ENCODE results near the gene NFYC.

Gene NFYC

DNA sequence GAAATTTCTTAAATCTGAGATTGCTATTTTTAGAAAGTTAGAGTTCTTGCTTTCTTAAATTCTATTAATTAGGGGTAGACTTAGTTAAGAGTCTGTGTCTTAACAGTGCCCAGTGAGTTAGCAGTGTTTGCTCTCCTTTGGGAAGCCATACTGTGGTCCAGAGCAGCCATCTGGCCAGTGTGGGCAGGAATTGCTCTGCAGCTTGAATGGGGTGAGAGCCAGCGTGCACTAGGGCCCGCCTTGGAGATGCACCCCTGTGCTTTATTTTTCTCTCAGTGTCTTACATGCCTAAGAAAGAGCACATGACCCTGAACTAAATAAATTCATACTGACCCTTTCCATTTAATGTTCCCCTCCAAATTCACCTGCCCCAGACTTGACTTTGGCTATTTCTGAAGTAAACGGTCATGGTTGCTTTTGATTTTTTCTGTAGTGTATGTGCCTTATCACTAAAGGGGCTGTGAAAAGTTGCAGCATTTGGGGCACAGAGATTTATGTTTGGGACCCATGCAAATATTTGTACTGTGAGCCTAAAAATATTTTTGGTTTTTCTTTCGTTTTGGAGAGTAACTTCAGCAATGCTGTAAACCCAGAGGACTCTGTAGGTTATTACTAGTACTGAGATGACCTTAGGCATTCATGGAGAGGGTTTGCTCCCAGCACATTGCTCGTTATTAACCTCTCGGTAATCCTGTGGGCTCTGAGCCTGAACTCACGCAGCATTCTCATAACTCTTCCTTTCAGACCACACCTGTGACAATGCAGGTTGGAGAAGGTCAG, 70.8 kb downstream of the NFYC start:
- no peak for DNase-seq

DNA sequence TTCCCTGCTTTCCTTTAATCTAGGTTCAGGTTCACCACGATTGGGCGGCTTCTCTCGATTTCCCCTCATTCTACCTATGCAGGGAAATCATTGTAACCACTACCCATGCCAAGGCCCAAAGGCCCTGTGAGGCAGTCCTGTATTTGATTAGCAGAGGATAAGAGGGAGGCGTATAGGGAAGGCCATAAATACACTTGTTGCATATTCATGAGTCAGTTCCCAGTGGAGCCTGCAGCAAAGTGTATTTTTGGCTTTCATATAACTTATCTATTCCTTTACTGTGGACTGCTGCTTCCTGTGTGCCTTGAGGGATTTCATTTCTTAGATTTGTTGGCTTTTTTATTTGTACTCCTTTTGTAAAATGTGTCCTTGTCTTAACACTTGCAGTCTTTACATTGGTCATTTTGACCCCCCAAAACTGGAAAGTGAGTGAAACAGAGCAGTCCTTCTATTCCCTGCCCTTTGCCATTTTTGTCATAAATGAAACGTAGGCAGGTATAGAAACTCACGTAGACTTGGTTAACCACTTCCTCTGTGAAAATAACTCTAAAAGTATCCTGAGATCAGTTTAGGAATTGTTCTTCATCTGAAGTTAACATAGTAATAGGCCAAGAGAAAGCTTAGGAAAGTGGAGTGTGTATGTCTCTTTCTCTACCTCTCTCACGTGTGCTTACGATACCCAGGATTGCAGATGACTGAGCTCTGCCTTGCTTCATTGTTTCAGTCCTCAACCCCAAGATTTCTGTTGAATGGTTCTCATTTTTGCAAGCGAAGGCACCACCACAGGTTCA, 72.4 kb downstream of the NFYC start:
- no peak for DNase-seq

DNA sequence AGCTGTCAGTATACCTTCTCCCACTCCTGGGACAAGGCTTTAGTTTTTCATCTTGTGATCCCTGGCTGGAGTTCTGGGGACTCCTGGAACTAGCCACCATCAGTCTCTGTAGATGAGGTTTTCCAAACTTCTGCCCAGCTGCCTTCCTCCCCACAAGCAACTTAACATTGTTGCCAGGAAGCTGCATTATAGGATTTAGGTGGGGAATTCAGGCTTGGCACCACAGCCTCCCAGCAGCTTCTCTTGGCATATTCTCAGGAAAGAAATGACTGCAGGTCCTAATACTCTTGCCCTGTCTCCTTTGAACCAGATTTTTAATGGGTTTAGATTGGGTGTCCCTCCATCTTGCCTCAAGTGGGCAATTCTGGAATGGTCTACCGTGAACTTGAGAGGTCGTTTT, 73.5 kb downstream of the NFYC start:
- no peak for DNase-seq

DNA sequence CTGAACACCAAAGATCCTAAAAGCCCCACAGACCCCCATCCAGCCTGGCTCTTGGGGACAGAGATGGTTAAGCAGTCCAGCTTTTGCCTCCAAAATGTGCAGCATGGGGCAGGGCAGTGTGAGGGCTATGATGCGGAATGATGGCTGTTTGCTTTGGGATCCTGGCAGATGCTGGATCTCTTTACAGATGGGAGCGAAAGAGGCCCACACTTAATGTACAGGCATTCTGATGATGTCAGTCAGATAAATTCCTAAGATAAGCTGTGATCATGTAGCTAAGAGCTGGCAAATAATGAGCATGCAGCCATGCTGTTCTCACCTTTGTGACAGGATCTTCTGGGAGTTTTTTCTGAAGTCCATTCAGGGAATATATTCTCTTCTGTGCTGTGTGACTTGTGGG, 74.5 kb downstream of the NFYC start:
- DNase-seq: no peak

DNA sequence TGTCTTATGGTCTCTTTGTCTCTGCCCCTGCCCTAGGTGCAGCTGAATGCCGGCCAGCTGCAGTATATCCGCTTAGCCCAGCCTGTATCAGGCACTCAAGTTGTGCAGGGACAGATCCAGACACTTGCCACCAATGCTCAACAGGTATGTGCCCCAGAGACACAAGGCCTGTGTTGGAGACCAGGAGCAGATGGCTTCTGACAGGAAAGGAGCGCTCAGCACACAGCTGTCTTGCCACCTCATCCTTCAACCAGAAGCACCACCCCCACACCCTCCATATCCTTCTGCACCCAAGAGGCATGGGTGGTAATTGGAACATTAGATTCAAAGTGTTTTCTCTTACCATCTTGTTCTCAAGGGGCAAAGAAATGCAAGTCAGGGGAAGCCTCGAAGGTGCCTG, 75.1 kb downstream of the NFYC start:
- no peak for DNase-seq

DNA sequence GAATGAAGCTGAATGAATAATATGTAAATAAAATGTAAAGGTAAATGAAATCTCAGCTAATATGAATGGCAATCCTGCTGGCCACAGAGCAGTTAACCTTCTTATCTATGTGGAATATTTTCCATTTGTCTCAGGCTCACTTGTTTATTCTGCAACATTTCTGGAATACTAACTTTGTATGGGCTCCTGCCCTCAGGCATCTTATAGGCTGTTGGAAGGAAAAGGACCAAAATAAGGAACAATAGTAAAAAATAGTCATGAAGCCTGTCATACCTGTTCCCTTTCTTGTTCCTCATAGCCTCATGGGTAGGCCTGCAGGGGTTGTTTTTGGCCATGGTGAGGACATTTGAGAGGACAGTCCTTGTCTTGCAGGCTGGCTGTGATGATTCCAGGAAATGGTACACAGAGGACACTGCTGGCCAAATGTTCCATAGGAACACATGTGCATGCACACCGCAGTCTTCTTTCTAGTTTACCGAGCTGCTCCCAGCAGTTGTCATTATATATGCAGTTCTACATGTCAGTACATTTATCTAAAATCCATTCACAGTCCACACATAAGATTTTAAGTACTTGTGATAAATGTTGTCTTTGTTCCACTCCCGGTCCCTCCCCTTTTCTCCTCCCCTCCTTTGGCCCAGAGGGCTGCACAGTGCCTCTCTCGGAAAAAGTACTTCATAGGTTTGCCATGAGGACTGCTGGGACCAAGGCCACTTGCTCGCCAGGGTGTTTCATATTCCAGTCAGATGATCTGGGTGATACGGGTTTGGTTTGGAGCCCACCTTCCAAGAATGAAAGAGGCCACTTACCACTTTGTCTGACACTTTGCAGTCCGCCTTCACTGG, 76.9 kb downstream of the NFYC start:
- DNase-seq: no peak

DNA sequence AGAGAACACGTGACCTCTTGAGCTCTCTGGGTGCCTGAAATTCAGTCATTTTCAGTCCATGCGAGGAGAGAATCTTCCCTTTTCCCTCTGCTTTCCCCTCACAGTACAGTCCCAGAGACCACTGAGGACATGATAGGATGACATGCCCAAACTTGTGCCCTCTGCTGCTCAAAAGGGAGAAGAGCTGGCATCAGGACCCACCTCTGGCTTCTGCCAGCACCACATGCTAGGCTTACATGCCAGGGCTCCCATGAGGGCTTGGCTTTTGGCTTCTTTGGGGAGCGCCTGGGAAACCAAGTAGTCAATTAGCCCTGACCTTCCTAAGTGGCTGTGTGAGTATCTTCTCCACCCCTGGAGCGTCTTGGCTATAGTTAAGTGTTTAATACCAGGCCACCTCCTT, 78.3 kb downstream of the NFYC start:
- DNase-seq: no peak

DNA sequence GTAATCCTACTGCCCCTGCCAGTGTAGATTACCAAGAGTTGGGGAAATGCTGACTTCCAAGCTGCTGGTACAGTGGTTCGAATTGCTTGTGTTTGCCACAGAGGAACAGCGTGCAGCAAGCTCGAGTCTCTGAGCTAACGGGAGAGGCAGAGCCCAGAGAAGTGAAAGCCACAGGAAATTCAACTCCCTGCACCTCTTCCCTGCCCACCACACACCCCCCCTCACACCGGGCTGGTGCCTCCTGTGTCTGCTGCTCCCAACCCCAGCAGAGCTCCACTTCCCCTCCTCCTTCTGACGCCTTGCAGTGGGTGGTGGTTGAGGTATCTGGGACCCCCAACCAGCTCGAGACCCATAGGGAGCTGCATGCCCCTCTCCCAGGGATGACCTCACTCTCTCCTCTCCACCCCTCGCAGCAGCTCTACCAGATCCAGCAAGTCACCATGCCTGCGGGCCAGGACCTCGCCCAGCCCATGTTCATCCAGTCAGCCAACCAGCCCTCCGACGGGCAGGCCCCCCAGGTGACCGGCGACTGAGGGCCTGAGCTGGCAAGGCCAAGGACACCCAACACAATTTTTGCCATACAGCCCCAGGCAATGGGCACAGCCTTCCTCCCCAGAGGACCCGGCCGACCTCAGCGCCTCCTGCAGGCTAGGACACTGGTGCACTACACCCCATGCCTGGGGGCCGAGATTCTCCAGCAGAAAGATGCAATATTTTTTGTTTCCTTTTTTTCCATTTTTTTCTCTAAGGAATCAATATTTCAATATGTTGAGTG, 79.0 kb downstream of the NFYC start:
- no peak for DNase-seq

DNA sequence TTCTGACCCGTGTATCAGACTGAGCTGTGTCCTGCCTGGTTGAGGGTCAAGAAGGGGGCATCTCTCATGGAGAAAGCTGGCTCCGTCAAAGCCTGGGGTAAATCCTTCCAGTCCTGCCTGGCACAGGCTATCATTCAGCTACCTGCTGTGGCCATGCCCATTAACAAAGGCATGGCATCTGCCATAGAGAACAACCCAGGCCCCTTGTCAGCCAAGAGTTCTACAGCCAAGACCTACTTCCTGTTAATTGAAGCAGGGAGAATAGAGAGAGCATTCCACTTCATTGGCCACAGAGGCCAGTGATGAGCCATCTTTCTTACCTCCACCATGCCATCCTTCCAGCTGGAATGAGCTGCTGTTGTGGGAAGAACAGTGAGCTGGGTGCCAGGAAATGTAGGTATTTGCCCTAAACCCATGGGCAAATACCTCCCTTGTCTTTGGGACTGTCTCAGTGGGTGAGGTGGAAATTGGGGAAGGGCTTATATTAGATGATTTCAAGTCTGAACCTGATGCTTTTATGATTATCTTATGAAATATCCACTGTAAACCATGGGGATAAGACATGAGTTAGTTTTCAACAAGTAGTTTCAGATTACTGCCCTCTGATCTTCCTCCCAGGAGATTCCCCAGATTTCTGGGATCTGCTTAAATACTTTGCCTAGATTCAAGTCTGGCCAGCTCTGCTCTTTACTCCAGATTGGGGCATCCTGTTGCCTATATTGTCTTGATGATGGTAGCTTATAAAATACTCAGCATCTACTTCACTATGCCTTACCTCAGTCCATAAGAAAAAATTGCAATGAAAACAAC, 80.8 kb downstream of the NFYC start:
- no peak for DNase-seq

DNA sequence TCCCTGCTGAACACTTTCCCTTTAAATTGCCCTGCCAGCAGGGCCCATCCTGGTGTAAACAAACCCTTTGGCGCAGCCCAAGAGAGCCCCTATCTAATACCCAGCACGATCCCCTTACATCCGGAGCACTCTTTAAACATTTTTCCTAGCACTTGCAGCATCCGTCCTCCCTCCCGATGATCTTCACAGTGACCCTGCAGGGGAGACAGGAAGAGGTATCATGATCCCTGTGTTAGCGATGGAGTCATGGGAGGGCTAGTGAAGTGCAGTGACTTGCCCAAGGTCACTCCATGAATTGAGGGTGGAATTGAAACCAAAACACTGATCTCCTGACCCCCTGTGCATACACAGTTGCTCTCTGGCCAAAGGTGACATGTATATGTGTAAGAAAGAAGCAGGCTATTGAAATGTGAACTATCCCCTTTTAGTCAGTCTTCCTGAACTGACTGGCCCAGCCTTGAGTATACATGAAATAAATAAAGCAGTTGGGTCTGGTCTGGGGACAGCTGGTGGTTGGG, 82.3 kb downstream of the NFYC start:
- DNase-seq: no peak

DNA sequence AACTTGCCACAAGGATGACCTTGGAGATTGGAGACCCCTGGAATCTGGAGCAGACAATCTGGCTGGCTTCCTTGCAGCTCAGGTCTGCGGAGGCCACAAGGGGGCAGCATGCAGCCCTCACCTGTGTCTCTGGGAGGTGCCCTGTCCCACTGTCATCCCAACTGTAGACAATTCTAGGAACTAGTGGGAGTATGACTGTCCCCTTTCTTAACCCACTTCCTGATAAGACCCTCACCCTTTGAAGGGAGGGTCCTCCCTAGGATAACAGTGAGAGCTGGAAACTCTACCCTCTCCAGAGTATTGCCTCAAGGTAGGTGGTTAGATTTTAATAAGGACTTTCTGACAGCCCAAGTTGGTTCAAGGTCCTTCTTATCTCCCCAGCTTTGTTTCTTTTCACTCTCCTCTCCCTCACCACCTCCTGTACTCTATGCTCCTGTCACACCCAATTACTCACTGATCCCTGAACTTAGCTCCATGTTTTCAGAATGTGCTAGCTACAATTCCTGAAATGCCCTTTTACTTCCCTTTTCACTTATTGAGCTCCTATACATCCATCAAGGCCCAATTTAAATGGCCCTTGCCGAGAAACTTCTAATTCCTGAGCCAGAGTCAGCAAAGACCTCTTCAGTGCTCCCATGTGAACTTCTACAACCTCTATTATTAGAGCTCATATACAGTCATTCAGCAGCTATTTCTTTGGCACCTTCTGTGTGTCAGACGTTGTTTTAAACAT, 82.9 kb downstream of the NFYC start:
- DNase-seq: no peak

DNA sequence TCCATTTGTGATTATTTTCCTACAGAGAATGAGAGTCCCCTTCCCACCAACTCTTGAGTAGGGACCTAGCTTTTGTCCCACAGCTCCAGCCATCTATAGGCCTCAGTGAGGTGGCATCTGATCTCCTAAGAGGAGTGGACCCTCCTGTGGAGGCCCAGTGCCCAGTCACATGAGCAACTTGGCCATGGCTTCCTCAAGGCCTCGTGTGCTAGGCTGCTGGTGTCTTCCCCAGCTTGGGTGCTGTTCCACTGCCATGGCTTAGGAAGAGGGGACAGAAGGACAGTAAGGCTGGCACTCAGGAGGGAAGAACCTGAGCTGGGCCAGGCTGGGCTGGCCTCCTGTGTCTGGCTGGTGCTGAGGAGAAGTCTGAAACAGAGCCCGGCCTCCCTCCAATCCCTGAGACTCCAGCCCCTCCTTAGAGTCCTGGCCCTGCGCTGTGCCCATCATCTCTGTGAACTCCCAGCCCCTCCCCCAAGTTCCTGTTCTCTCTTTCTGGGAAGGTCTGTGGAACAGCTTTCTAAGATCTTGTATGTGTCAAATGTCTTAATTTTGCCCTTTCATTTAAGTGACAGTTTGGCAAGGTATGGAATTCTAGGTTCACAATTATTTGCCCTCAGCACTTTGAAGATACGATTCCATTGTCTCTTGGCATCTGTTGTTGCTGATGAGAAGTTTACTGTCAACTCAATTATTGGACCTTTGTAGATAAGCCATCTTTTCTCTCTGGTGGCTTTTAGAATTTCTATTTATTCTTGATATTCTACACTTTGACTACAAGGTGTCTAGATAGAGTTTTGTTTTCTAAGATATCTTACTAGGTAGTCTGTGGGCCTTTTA, 85.0 kb downstream of the NFYC start:
- DNase-seq: no peak

DNA sequence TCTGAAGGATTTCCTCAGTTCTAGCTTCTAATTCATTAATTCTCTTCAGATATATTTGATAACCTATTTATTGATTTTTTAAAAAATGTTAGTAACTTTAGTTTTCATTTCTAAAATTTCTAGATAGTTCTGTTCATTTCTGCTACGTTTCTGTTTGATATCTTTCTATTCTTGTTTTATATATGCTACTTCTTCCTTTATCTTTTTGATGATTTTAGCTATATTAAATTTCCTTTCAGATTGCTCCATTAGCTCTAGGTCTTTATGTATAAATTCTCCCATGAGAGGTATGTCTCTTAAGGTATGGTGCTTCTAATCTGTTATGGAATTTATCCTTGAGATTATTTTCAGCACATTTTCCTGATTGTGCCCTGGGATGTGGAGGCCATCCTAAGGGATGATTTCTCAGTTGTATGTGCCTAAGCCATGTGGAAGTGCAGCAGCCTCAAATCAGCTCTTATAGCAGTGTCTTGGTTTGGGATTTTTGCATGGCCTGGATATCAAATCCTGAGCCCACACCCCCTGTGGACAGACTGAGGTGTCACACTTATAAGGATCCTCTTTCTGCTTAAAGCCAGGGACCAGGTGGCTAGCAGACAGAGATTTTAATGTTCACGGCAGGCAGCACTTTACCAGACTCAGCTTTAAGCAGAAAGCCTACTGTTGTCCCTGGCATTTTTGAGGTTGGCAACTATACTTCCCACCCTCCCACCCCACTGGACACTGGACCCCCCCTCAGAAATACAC, 85.9 kb downstream of the NFYC start:
- DNase-seq: no peak

DNA sequence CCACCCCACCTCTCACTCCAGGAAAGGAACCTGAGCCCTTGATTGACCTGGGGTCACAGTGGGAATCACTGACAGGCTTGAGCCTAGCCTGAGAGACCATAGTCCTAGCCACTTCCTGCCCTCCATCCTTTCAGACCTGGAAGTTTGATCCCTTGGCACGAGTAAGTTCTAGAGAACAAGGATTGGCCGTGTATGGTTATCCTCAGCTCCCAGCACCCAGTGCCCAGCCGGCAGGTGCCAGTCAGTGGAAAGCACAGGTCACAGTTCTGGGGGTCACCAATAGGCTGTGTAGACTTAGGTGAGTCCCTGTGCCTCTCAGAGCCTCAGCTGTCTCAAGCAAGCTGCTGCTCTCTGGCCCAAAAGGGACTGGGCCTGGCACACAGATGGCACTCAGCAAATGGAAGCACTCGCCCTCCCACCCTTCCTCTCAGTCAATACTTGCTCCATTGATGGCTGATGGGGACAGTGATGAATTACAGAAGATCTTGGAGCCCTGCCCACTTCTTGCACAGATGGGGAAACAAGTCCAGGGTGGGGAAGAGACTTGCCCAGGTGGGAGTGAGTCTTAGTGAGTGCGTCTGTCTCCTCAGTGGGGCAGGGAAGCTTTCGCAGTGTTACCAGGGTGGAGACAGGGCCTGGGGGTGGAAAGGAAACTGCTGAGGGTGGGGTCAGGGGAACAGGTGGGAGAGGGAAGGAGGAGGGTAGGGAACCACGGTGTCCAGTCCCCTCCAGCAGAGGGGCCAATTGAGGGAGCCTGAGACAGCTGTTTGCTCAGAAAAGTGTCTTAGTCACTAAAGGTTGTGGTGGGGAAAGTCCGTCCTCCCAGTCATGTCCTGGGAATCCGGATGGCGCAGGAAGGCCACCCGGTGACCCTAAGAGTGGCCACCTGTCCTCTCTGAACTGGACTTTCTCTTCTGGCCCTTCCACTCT, 89.4 kb downstream of the NFYC start:
- DNase-seq: no peak

DNA sequence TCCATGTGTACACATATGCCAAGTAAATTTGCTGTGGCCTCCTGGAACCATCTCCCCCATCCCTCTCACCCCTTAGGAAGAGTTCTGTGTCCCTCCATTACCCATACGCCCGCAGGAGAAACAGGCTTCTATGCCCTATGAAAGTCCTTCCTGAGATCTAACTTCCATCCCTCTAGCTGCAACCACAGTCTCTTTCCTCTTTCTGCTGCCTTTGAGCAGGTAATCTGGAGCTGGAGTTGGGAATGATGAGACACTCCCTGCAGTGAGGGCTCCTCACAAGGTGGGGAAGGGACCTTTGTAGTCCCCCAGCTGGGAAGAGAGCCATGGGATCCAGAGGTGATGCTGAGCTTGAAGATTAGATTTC, 90.1 kb downstream of the NFYC start:
- DNase-seq: no peak

DNA sequence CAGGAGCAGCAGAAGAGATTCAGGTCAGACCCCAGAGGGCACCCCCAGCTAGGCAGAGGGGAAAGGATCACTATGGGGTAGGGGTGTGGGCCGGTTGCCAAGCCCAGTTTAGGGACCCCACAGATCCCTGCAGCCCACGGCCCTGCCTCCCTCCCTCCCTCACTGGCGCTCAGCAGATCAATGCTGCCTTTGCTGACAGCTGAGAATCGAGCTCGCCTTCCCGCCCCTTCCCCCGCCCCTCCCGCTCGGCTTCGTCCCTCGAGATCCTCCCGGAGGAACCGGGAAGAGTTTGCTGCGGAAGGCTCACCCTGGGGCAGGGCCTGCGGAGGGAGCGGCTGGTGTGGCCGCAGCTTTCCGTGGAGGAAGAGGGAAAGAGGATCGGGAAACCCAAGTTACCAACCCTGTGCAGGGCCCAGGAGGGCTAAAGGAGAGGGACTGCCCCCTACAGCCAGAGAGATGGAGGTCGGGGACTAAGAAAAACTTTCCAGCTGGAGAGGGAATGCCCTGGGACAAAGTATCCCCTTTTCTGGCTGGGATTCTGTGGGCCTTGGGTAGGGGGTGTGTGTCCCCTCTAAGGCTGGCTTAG, 91.0 kb downstream of the NFYC start:
- DNase-seq: no peak

DNA sequence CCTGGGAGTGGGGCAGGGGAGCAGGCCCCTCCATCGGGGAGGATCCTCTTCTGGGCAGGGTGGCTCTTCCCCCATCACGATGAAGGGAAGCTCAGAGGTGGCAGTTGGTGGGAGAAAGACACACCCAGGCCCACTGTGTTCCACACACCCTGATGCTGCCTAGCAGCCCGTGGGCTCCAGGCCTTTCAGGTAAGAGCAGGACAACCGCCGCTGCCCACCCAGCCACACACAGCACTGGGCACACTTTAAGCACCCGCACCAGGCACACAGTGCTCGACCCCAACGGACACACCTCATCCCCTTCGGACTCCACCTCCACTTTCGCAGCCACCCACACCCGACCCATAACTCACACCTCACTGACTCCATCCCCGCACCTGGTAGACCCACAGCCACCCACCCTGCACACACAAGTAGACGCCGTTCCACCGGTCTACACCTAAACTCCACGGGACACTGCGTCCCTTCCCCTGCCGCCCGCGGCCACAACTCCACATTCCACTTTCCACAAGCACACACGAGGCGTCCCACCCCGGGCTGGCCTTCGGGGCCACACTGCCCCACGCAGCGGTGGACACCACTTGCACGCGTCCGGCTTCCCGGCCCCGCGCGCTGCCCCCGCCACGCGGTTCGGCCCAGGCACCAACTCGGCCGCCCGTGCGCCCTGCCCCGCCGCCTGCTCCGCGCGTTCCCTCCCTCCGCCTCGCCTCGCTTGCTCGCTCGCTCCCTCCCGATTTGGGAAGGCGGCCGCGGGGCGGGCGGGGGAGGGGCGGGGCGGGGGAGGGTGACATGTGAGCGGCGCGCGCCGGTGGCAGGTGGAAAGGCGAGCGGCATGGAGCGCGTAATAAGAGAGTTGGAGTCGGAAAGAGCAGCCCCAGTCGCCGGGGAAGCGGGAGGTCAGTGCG, 91.7 kb downstream of the NFYC start, which contains the start of gene KCNQ4:
Gene KCNQ4, plus strand, starts transcription at position 787 of the 905 bp plus-strand sequence. CDS start 307 bp downstream, outside the sequence.
- DNase-seq: no peak
